Aorta (tissue), 5 donors: ENCODE results near the gene CKLF. TPM values are rescaled to one million over a fixed set of nuclear protein-coding genes. Genes with fewer than 3 reads are reported as not detected.

Experiments
- ATAC-seq: fragments of 200-7000 bp; cut with Tn5 transposase; one replicate; pipeline ENCODE4 v1.9.1; 2022; ENCODE audit warnings: moderate library complexity; ENCODE audit not compliant: low FRiP score
- DNase-seq, 2 donors: peaks; one replicate each; pipeline ENCODE4 v3.0.0-alpha.2; 2020
- H3K27ac ChIP-seq, 2 donors: one replicate each; pipeline ENCODE4 v1.5.1; 2013; ENCODE audit warnings: low read length in 2 of 2, mild to moderate bottlenecking in 2 of 2, moderate library complexity in 2 of 2, control low read depth in 1 of 2, inconsistent platforms in 1 of 2, low read depth in 1 of 2
- H3K27me3 ChIP-seq, 2 donors: one replicate each; pipeline ENCODE4 v1.6.1; 2013; ENCODE audit warnings: control low read depth in 1 of 2, low read length in 1 of 2, mild to moderate bottlenecking in 1 of 2, moderate library complexity in 1 of 2; ENCODE audit not compliant: insufficient read depth in 2 of 2, control insufficient read depth in 1 of 2
- H3K36me3 ChIP-seq, 2 donors: one replicate each; pipeline ENCODE4 v1.6.1; 2013; ENCODE audit warnings: control low read depth in 1 of 2, low read length in 1 of 2, mild to moderate bottlenecking in 1 of 2; ENCODE audit not compliant: insufficient read depth in 2 of 2, control insufficient read depth in 1 of 2
- H3K4me1 ChIP-seq, 2 donors: one replicate each; pipeline ENCODE4 v1.6.1; 2013; ENCODE audit warnings: low read length in 2 of 2, control low read depth in 1 of 2, mild to moderate bottlenecking in 1 of 2, moderate library complexity in 1 of 2; ENCODE audit not compliant: insufficient read depth in 2 of 2, control insufficient read depth in 1 of 2
- H3K4me3 ChIP-seq, 2 donors: one replicate each; pipeline ENCODE4 v1.5.1; 2013; ENCODE audit warnings: low read length in 2 of 2, control low read depth in 1 of 2, mild to moderate bottlenecking in 1 of 2
- H3K9me3 ChIP-seq: one replicate; pipeline ENCODE4 v1.6.1; 2013; ENCODE audit warnings: mild to moderate bottlenecking, low read length; ENCODE audit not compliant: control insufficient read depth
- WGBS, 2 donors: extraction: QIAGEN DNeasy Blood & Tissue Kit; methylation state at CpG; one replicate each; pipeline ENCODE4 v1.1.7; 2013; 5-methylcytosine and 5-hydroxymethylcytosine counted together
- intact Hi-C, 2 donors: fragments of 100-400 bp; cut with DNase I; formaldehyde crosslinking; loops; one replicate each; pipeline versions ENCODE4 v1.14.2 to v1.15.0; 2022
- long read RNA-seq, 2 donors: library from polyadenylated mRNA; unstranded; transcript quantifications; one replicate each; pipeline ENCODE4 v2.0.0, GENCODE V29; 2020 to 2021
- polyA plus RNA-seq, 2 donors: library from polyadenylated mRNA; stranded (reverse); fragments of 200-250 nt; gene quantifications; one replicate each; pipeline ENCODE4 v1.2.3, GENCODE V29; 2013
- total RNA-seq, 2 donors: library from RNA; stranded (reverse); fragmentation: NEBNext Ultra II Directional; extraction: Animal tissue kit (Norgen Biotek cat#: 25700); gene quantifications; one replicate each; pipeline ENCODE4 v1.2.1, GENCODE V29; 2021
- donor health status: healthy with polysubstance abuse.
- donor health status: Bipolar disorder and iron deficiency.
- donor health status: DM: no; HTN: no; CAD: no.
- donor health status: DM: no; HTN: no; CAD: no.
- donor health status: DM: yes; HTN: yes; CAD: no.

Gene CKLF, protein sequence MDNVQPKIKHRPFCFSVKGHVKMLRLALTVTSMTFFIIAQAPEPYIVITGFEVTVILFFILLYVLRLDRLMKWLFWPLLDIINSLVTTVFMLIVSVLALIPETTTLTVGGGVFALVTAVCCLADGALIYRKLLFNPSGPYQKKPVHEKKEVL
- total RNA-seq: 10 to 100 TPM; 23.4 to 44.4 TPM
- 10 to 100 TPM; 19.9 to 45.0 TPM for polyA plus RNA-seq
- long read RNA-seq, donor 1, partial matches to known transcripts: 0 of 1 reads
- long read RNA-seq, donor 1, other reads (novel, unspliced or antisense): 0 of 1 reads
- long read RNA-seq, donor 2, partial matches to known transcripts: 0 of 8 reads
- long read RNA-seq, donor 2, other reads (novel, unspliced or antisense): 5 of 8 reads

DNA sequence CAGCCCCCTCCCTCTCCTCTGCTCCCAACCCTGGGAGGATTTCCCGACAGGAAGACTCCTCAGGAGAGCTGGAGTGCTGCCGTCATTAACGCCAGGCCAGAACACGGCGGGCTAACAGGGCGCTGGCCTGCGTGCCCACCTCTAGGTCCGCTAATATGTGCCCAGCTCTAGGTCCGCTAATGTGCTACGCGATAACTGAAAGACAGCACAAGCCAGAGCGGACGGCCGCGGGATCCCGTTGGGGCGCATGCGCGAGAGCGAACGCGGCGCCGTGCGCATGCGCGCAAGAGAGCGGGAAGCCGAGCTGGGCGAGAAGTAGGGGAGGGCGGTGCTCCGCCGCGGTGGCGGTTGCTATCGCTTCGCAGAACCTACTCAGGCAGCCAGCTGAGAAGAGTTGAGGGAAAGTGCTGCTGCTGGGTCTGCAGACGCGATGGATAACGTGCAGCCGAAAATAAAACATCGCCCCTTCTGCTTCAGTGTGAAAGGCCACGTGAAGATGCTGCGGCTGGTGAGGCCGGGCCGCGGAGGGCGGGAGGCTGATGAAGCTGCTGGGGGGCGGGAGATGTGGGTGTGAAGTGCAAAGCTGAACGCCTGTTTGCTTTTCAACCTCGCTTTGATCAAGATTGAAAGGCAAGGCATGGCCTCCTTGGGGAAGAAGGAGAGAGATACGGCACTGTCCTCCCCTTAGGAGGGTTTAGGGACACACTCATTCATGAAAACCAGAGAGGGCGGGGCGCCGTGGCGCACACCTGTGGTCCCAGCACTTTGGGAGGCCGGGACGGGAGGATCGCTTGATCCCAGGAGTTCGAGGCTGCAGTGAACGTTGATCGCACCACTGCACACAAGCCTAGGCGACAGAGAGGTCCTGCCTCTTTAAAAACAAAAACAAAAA lies at the start of gene CKLF:
Gene CKLF, plus strand, starts transcription at position 291 of the 892 bp plus-strand sequence. Its CDS starts 140 bp downstream, at position 431.
- peak within 1 kb of the TSS; percentile 62 to 64 for H3K4me3 ChIP-seq
- peaks cover 3 to 5% of the 10 kb centered on the region in 2 donors for H3K4me1 ChIP-seq
- ATAC-seq (peak; percentile 93), DNase-seq (peak; percentile 93 to 97)
- H3K27ac ChIP-seq: peak within 1 kb of the TSS in 1 of 2 donors; percentile 92
- no peaks in the 10 kb centered on the region for H3K27me3 ChIP-seq
- intact Hi-C loops: loop anchor here in 1 of 2 donors (1.0 to 5.0 kb wide), 3 partner anchors 35 to 70 kb away; partner anchors contain the start of gene CMTM3
- H3K36me3 ChIP-seq: no peaks in the 10 kb centered on the region
- no peaks in the 10 kb centered on the region for H3K9me3 ChIP-seq
- 7 to 8% methylated on average over 63 of the region's 63 CpGs for WGBS, 2 donors

DNA sequence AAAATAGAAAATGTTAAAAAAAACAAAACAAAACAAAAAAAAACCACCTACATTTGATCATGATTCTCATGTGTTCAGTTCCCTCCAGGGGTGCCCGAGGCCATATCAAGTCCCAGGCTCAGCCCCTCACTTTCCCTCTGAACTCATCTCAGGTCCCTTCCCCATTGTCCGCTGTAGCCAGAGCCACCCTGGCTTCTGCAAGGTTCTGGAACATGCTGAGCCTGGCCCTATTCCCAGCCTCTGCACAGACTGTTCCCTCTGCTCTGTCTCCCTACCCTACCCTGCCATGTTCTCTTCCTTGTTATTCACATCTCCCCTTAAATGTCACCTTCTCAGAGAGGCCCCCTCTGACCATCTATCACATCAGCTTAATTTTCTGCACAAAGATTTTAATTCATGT lies 49.3 kb upstream of the CKLF start:
- DNase-seq (peak; percentile 54 to 70), ATAC-seq (peak; percentile 86)
- 17 to 18% methylated on average over 2 of the region's 2 CpGs for WGBS, 2 donors
- H3K36me3 ChIP-seq: no peaks in the 10 kb centered on the region
- H3K9me3 ChIP-seq: no peaks in the 10 kb centered on the region
- intact Hi-C loops: no loop called here
- H3K4me3 ChIP-seq: no peak overlapping the region
- H3K27me3 ChIP-seq: no peaks in the 10 kb centered on the region
- H3K4me1 ChIP-seq: peaks cover 2 to 3% of the 10 kb centered on the region in 2 donors
- H3K27ac ChIP-seq: peak overlapping the region in 1 of 2 donors; percentile 61

DNA sequence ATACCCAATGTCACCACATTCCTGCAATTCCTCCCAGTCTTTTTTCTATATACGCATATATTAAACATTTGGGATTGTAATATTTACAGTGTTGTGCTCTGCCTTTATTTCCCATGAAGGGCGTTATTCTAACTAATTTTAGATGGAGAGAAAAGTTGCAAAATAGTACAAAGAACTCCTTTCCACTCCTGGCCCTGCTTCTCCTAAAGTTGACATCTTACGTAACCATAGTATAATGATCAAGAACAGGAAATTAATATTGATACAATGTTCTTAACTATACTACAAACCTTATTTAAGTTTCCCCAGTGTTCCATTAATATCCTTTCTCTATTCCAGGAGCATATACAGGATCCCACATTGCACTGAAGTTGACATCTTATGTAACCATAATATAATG lies 48.8 kb upstream of the CKLF start:
- no peaks in the 10 kb centered on the region for H3K36me3 ChIP-seq
- intact Hi-C loops: no loop called here
- no peak for ATAC-seq
- no peak for DNase-seq
- 54 to 59% methylated on average over 3 of the region's 3 CpGs for WGBS, 2 donors
- no peaks in the 10 kb centered on the region for H3K27me3 ChIP-seq
- no peak overlapping the region for H3K27ac ChIP-seq
- H3K4me1 ChIP-seq: peaks cover 2 to 3% of the 10 kb centered on the region in 2 donors
- H3K4me3 ChIP-seq: no peak overlapping the region
- no peaks in the 10 kb centered on the region for H3K9me3 ChIP-seq

DNA sequence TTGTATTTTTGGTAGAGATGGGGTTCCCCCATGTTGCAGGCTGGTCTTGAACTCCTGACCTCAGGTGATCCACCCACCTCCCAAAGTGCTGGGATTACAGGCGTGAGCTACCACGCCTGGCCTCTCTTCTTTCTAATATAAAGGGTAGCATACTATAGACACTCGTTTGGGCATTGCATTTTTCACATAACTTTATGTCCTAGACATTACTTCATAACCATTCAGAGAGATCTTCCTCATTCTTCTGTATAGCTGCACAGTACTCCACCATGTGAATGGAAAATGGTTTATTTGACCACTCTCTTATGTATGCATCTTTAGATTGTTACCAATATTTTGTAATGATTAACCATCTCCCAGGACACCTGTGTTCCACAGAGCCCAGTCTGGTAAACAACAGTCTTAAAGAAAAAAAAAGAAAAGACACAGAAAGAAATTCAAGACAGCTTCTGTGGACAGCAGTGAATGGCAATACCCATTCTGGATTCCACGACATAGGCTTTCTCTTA lies 44.6 kb upstream of the CKLF start:
- Histone ChIP-seq H3K4me3 (no peak overlapping the region), H3K36me3 (no peaks in the 10 kb centered on the region), H3K9me3 (no peaks in the 10 kb centered on the region), H3K27me3 (no peaks in the 10 kb centered on the region), H3K4me1 (peaks cover 6 to 8% of the 10 kb centered on the region in 2 donors), H3K27ac (no peak overlapping the region)
- ATAC-seq (no peak), DNase-seq (no peak)
- intact Hi-C loops: no loop called here
- WGBS, 2 donors: 67 to 69% methylated on average over 4 of the region's 4 CpGs

DNA sequence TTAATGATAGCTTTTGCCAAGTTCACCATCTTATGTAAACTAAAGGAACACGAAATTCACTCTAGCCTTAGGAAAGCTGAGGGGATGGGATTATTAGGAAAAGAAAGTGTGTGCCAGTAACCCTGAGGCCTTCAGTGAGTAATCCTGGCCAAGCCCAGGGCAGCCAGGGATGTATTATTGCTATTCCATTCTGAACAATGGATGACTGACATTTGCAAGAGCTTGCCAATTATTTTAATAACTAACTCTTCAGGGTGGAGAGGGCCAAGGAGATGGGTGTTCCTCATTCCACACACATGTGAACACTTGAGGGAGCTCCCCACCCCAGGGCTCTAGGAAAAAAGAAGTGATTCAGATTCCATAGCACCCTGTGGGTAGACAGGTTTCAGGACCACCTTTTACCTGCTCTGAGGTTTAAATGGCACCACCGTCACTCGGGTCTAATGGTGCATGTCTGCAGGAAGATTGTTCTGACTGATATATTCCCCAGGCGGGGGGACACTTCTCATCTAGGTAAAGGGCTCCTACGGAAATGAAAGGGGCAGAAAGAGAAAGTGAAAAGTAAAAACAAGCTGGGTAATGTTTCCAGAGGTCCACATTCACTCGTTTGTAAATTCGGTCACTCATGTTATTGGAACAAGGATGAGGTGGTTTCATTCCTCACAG lies 44.0 kb upstream of the CKLF start:
- peaks cover 6% of the 10 kb centered on the region in 2 donors for H3K4me1 ChIP-seq
- 49 to 52% methylated on average over 7 of the region's 7 CpGs for WGBS, 2 donors
- no peak overlapping the region for H3K4me3 ChIP-seq
- DNase-seq (no peak), ATAC-seq (no peak)
- H3K9me3 ChIP-seq: no peaks in the 10 kb centered on the region
- no peaks in the 10 kb centered on the region for H3K36me3 ChIP-seq
- intact Hi-C loops: no loop called here
- peak overlapping the region in 1 of 2 donors; percentile 21 for H3K27ac ChIP-seq
- no peaks in the 10 kb centered on the region for H3K27me3 ChIP-seq

DNA sequence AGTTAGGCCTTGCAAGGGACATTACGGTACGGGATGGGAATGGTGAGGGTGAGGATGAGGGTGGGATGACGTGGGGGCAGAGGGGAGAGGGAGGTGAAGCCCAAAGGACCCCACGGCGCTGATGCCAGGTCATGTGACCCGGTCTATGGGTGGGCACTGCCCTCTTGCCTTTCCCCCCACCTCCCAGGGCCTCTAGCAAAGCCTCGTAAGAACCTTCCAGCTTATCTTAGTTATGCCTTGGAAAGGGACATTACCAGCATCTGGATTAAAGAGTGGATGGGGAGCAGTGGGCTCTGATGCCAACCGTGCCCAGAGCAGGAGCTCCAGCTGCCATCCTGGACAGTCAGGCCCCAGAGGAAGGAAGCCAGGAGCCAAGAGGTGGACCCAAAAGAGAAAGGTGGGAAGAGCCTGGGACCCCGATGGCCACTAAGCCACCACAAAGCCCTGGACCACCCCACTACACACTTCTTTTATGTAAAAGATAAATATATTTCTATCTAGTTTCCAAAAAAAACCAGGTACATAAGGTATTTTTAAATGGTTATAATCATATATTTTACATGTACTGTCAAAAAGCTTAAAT lies 43.4 kb upstream of the CKLF start:
- Histone ChIP-seq H3K27me3 (no peaks in the 10 kb centered on the region), H3K4me3 (no peak overlapping the region), H3K9me3 (no peaks in the 10 kb centered on the region), H3K27ac (peak overlapping the region in 1 of 2 donors; percentile 4), H3K36me3 (no peaks in the 10 kb centered on the region), H3K4me1 (peaks cover 6% of the 10 kb centered on the region in 2 donors)
- WGBS, 2 donors: 82 to 85% methylated on average over 9 of the region's 9 CpGs
- intact Hi-C loops: no loop called here
- DNase-seq (peak in 1 of 2 donors; percentile 37), ATAC-seq (no peak)

DNA sequence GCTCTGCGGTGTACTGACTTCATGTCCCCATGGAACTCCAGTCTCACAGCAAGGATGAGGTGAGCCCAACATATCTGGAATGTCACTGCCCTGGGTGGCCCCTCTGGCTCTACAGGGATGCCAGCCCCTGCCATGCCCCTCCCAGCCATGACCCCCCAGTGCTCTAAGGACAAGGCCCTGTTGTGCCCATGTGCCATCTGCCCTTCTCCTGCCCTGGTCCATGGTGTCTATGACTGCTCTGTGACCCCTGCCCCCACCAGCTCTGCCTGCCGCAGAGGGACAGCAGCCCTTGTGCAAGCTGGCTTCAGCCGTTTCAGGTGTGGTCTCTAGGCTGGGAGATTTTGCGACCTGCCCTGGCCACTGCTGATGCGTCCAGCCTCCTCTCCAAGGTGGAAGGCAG lies 42.8 kb upstream of the CKLF start:
- intact Hi-C loops: no loop called here
- DNase-seq: peak in 1 of 2 donors; percentile 69
- no peak overlapping the region for H3K27ac ChIP-seq
- no peak overlapping the region for H3K4me3 ChIP-seq
- H3K4me1 ChIP-seq: peaks cover 3 to 6% of the 10 kb centered on the region in 2 donors
- no peaks in the 10 kb centered on the region for H3K27me3 ChIP-seq
- H3K9me3 ChIP-seq: no peaks in the 10 kb centered on the region
- ATAC-seq: no peak
- H3K36me3 ChIP-seq: no peaks in the 10 kb centered on the region
- WGBS, 2 donors: 89 to 91% methylated on average over 5 of the region's 5 CpGs

DNA sequence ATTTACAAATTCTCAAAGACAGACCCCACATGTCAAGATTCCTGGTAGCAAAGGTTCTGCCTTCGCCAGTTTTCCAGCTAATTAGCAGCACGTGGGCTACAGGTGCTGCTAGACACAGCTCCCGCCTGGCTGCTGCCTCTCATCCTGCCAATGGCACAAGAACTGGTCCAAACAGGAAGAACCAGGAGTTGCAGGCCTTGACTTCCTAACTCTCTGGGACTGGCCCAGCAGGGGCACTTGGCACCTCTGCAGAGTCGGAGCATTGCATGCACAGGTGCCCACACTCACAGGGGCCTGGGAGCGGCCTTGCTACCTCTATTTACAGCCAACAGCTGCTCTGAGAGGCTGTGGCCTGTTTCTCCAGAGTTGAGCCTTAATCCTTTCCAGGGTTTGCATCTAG lies 42.1 kb upstream of the CKLF start:
- 49 to 59% methylated on average over 5 of the region's 5 CpGs for WGBS, 2 donors
- peaks cover 3 to 6% of the 10 kb centered on the region in 2 donors for H3K4me1 ChIP-seq
- H3K27me3 ChIP-seq: no peaks in the 10 kb centered on the region
- no peak overlapping the region for H3K4me3 ChIP-seq
- DNase-seq: peak in 1 of 2 donors; percentile 63
- peak overlapping the region; percentile 17 to 55 for H3K27ac ChIP-seq
- H3K36me3 ChIP-seq: no peaks in the 10 kb centered on the region
- intact Hi-C loops: no loop called here
- no peak for ATAC-seq
- no peaks in the 10 kb centered on the region for H3K9me3 ChIP-seq
